ENCODE measurements around the gene KCTD11. TPM values are rescaled to one million over a fixed set of nuclear protein-coding genes. Genes with fewer than 3 reads are reported as not detected.

KCTD11 gene
- polyA plus RNA-seq, 3 donors = 3.4 to 5.6 (median 3.6) TPM

- DNase-seq = no peak
- peaks cover 0 to 2% (median 0%) of the 10 kb centered on the region in 7 donors for H3K9me3 Mint-ChIP-seq
- H3K4me1 Mint-ChIP-seq = peaks cover 23% of the 10 kb centered on the region
- H3K79me2 ChIP-seq (ENCODE audit: insufficient read depth, low read length) = no peaks in the 10 kb centered on the region
- 83% methylated on average over 6 of the region's 8 CpGs for WGBS (ENCODE audit: insufficient coverage)
- H3K27ac ChIP-seq (ENCODE audit: low read depth in 1 of 2, low read length in 2 of 2) = no peak overlapping the region
- H3K4me2 ChIP-seq (replicated peaks; ENCODE audit: extremely low read depth, low read length, poor library complexity, severe bottlenecking) = no peak overlapping the region
- H3K36me3 Mint-ChIP-seq = no peaks in the 10 kb centered on the region
- H3K9me3 ChIP-seq (replicated peaks in 1 of 2; ENCODE audit: control insufficient read depth in 1 of 2, insufficient read depth in 1 of 2, low read length in 2 of 2) = no peaks in the 10 kb centered on the region
- peaks cover 6% of the 10 kb centered on the region for H4K20me1 ChIP-seq (ENCODE audit: insufficient read depth, low read length)
- no peak for TF ChIP-seq CTCF (IDR thresholded peaks at IDR 0.05)
- H3K4me1 ChIP-seq (ENCODE audit: control insufficient read depth in 1 of 2, insufficient read depth in 2 of 2, low read length in 2 of 2) = peaks cover 14 to 31% of the 10 kb centered on the region in 2 donors
- H3K4me3 Mint-ChIP-seq = peak overlapping the region in 1 of 2 donors; percentile 2
- no peaks in the 10 kb centered on the region for H3K27me3 ChIP-seq (ENCODE audit: control insufficient read depth in 2 of 2, insufficient read depth in 2 of 2, low read length in 2 of 2)
- H3K27me3 Mint-ChIP-seq (ENCODE audit: low read depth in 3 of 3) = peaks cover 3 to 12% (median 4%) of the 10 kb centered on the region in 3 donors
- no peak overlapping the region for H3K27ac Mint-ChIP-seq
- no peak overlapping the region for H3K4me3 ChIP-seq (replicated peaks in 1 of 3; ENCODE audit: low read depth in 2 of 3, low read length in 3 of 3)
- intact Hi-C loops (cut with micrococcal nuclease) = loop anchor here in 1 of 2 donors (1.0 to 10.0 kb wide), 3 partner anchors 10 to 208 kb away; partner anchors contain the start of genes POLR2A, SENP3 and SLC35G6
- H2AFZ ChIP-seq (ENCODE audit: insufficient read depth, low read depth, low read length, poor library complexity, severe bottlenecking) = no peak overlapping the region
- H3K36me3 ChIP-seq (replicated peaks in 1 of 2; ENCODE audit: control insufficient read depth in 1 of 2, insufficient read depth in 2 of 2, low read length in 2 of 2) = no peaks in the 10 kb centered on the region
- H3K9ac ChIP-seq (ENCODE audit: insufficient read depth, low read length, poor library complexity, severe bottlenecking) = no peak overlapping the region
Observed at GRCh38 chr17:7356756-7357155, 4.8 kb downstream of the KCTD11 start.

- no peaks in the 10 kb centered on the region for H3K36me3 Mint-ChIP-seq
- 58% methylated on average over 1 of the region's 2 CpGs for WGBS (ENCODE audit: insufficient coverage)
- no peaks in the 10 kb centered on the region for H3K79me2 ChIP-seq (ENCODE audit: insufficient read depth, low read length)
- no peak overlapping the region for H3K4me3 Mint-ChIP-seq
- no peak overlapping the region for H3K4me2 ChIP-seq (replicated peaks; ENCODE audit: extremely low read depth, low read length, poor library complexity, severe bottlenecking)
- H3K4me3 ChIP-seq (replicated peaks in 1 of 3; ENCODE audit: low read depth in 2 of 3, low read length in 3 of 3) = no peak overlapping the region
- no peak for TF ChIP-seq CTCF (IDR thresholded peaks at IDR 0.05)
- H3K27ac ChIP-seq (ENCODE audit: low read depth in 1 of 2, low read length in 2 of 2) = no peak overlapping the region
- H3K36me3 ChIP-seq (replicated peaks in 1 of 2; ENCODE audit: control insufficient read depth in 1 of 2, insufficient read depth in 2 of 2, low read length in 2 of 2) = no peaks in the 10 kb centered on the region
- H3K9me3 Mint-ChIP-seq = peaks cover 0 to 2% (median 0%) of the 10 kb centered on the region in 7 donors
- intact Hi-C loops (cut with micrococcal nuclease) = loop anchor here in 1 of 2 donors (10.0 kb wide), 2 partner anchors 127 to 207 kb away; partner anchors contain the start of genes POLR2A, SENP3 and SLC35G6
- H3K27me3 Mint-ChIP-seq (ENCODE audit: low read depth in 3 of 3) = peaks cover 3 to 12% (median 4%) of the 10 kb centered on the region in 3 donors
- no peaks in the 10 kb centered on the region for H3K9me3 ChIP-seq (replicated peaks in 1 of 2; ENCODE audit: control insufficient read depth in 1 of 2, insufficient read depth in 1 of 2, low read length in 2 of 2)
- DNase-seq = no peak
- peaks cover 12 to 28% of the 10 kb centered on the region in 2 donors for H3K4me1 ChIP-seq (ENCODE audit: control insufficient read depth in 1 of 2, insufficient read depth in 2 of 2, low read length in 2 of 2)
- H3K9ac ChIP-seq (ENCODE audit: insufficient read depth, low read length, poor library complexity, severe bottlenecking) = no peak overlapping the region
- peaks cover 6% of the 10 kb centered on the region for H4K20me1 ChIP-seq (ENCODE audit: insufficient read depth, low read length)
- H3K4me1 Mint-ChIP-seq = peaks cover 21% of the 10 kb centered on the region
- H2AFZ ChIP-seq (ENCODE audit: insufficient read depth, low read depth, low read length, poor library complexity, severe bottlenecking) = no peak overlapping the region
- H3K27ac Mint-ChIP-seq = no peak overlapping the region
- H3K27me3 ChIP-seq (ENCODE audit: control insufficient read depth in 2 of 2, insufficient read depth in 2 of 2, low read length in 2 of 2) = no peaks in the 10 kb centered on the region
Observed at GRCh38 chr17:7357381-7357780, 5.4 kb downstream of the KCTD11 start.
